Measurements from ENCODE around the gene PCYT1B.

DNA sequence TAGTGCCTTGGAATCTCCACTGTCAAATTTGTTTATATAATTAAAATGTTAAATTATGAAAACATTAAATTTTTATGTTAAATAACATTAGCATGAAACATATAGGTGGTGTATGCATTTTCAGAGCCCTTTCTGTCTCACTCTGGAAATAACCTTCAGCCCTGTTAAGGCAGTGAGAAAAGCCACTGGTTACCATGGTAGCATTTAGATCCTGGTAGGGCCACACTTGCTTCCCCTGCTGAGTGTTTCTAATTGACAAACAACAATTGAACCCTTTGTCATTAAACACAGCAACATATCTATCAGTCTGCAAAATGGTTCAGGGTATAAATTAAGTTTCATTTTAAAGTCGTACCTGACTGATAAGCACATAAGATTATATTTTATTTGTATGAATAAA lies 118.5 kb downstream of the PCYT1B start:
- TF ChIP-seq ZNF530 (tag by site-specific recombination; IDR thresholded peaks at IDR 0.05; ENCODE audit: low read depth) (no peak), ZNF76 (tag by site-specific recombination; IDR thresholded peaks at IDR 0.05; ENCODE audit: borderline replicate concordance, low read depth) (no peak), PBX3 (CRISPR knock-in tag; IDR thresholded peaks at IDR 0.05) (no peak), ZNF555 (tag by site-specific recombination; conservative IDR thresholded peaks at IDR 0.05) (no peak), KLF16 (tag by site-specific recombination; IDR thresholded peaks at IDR 0.05) (no peak), ZNF292 (tag by site-specific recombination; IDR thresholded peaks at IDR 0.05; ENCODE audit: borderline replicate concordance, low read depth) (no peak), KLF10 (tag by site-specific recombination; IDR thresholded peaks at IDR 0.05) (no peak)
- TF ChIP-seq, protein P1, sequence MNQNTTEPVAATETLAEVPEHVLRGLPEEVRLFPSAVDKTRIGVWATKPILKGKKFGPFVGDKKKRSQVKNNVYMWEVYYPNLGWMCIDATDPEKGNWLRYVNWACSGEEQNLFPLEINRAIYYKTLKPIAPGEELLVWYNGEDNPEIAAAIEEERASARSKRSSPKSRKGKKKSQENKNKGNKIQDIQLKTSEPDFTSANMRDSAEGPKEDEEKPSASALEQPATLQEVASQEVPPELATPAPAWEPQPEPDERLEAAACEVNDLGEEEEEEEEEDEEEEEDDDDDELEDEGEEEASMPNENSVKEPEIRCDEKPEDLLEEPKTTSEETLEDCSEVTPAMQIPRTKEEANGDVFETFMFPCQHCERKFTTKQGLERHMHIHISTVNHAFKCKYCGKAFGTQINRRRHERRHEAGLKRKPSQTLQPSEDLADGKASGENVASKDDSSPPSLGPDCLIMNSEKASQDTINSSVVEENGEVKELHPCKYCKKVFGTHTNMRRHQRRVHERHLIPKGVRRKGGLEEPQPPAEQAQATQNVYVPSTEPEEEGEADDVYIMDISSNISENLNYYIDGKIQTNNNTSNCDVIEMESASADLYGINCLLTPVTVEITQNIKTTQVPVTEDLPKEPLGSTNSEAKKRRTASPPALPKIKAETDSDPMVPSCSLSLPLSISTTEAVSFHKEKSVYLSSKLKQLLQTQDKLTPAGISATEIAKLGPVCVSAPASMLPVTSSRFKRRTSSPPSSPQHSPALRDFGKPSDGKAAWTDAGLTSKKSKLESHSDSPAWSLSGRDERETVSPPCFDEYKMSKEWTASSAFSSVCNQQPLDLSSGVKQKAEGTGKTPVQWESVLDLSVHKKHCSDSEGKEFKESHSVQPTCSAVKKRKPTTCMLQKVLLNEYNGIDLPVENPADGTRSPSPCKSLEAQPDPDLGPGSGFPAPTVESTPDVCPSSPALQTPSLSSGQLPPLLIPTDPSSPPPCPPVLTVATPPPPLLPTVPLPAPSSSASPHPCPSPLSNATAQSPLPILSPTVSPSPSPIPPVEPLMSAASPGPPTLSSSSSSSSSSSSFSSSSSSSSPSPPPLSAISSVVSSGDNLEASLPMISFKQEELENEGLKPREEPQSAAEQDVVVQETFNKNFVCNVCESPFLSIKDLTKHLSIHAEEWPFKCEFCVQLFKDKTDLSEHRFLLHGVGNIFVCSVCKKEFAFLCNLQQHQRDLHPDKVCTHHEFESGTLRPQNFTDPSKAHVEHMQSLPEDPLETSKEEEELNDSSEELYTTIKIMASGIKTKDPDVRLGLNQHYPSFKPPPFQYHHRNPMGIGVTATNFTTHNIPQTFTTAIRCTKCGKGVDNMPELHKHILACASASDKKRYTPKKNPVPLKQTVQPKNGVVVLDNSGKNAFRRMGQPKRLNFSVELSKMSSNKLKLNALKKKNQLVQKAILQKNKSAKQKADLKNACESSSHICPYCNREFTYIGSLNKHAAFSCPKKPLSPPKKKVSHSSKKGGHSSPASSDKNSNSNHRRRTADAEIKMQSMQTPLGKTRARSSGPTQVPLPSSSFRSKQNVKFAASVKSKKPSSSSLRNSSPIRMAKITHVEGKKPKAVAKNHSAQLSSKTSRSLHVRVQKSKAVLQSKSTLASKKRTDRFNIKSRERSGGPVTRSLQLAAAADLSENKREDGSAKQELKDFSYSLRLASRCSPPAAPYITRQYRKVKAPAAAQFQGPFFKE (tag by site-specific recombination; IDR thresholded peaks at IDR 0.05; ENCODE audit: borderline replicate concordance) = no peak
